SK-N-SH (cell line): Measurements from ENCODE around the gene MCTP1. TPM values are rescaled to one million over a fixed set of nuclear protein-coding genes. Genes with fewer than 3 reads are reported as not detected.

Experiments used
- CTCF ChIA-PET: fragments of 300-600, 350-600 bp; formaldehyde crosslinking; extraction: SDS; loops from one replicate; lab custom pipeline; 2021; lab: Yijun Ruan, JAX
- POLR2A ChIA-PET: fragments of 350-600 bp; sonication (Branson Sonifier 250); formaldehyde crosslinking; extraction: SDS; loops from one replicate; lab custom pipeline; 2020; ENCODE audit warnings: antibody characterized with exemption, inconsistent platforms; lab: Yijun Ruan, JAX
- DNase-seq: peaks from one replicate; pipeline ENCODE4 v3.0.0; 2012
- H2AFZ ChIP-seq: fragments of 200-600 bp; sonication (generic); 2 replicates; pipeline ENCODE4 v1.8.1; 2016; ENCODE audit warnings: antibody characterized with exemption, mild to moderate bottlenecking, low read depth
- H3F3A ChIP-seq: fragments of 200-600 bp; sonication (generic); replicated peaks from 2 replicates; pipeline ENCODE3; 2016; ENCODE audit warnings: antibody characterized with exemption, mild to moderate bottlenecking; ENCODE audit not compliant: insufficient read depth
- H3K27ac ChIP-seq, 2 experiments: fragments of 200-500 bp in 1 of 2; fragments of 200-600 bp in 1 of 2; sonication (Bioruptor generic) in 1 of 2; sonication (generic), shearing (Covaris generic) in 1 of 2; 2 replicates each; pipeline versions ENCODE4 v1.5.1 to v1.6.1; 2014 to 2016; ENCODE audit warnings: low read depth in 2 of 2, inconsistent platforms in 1 of 2, low read length in 1 of 2, mild to moderate bottlenecking in 1 of 2, mixed read lengths in 1 of 2
- H3K27me3 ChIP-seq: fragments of 200-600 bp; sonication (generic), shearing (Covaris generic); 2 replicates; pipeline ENCODE4 v1.6.1; 2016; ENCODE audit warnings: mixed run types; ENCODE audit not compliant: insufficient read depth
- H3K36me3 ChIP-seq, 2 experiments: fragments of 200-500 bp in 1 of 2; fragments of 200-600 bp in 1 of 2; sonication (Bioruptor generic) in 1 of 2; sonication (generic) in 1 of 2; replicated peaks in 1 of 2; 2 replicates each; pipeline versions ENCODE3 to v1.5.1; 2014 to 2016; ENCODE audit warnings: low read length in 1 of 2, mild to moderate bottlenecking in 1 of 2; ENCODE audit not compliant: insufficient read depth in 2 of 2, control insufficient read depth in 1 of 2
- H3K4me1 ChIP-seq, 2 experiments: fragments of 200-500 bp in 1 of 2; fragments of 200-600 bp in 1 of 2; sonication (Bioruptor generic) in 1 of 2; sonication (generic), shearing (Covaris generic) in 1 of 2; 2 replicates each; pipeline versions ENCODE4 v1.5.1 to v1.6.1; 2014 to 2016; ENCODE audit warnings: low read depth in 1 of 2, low read length in 1 of 2, mixed run types in 1 of 2; ENCODE audit not compliant: insufficient read depth in 2 of 2, control insufficient read depth in 1 of 2
- H3K4me2 ChIP-seq: fragments of 200-600 bp; sonication (generic), shearing (Covaris generic); 2 replicates; pipeline ENCODE4 v1.6.1; 2017; ENCODE audit warnings: mixed run types
- H3K4me3 ChIP-seq, 2 experiments: fragments of 200-500 bp in 1 of 2; fragments of 200-600 bp in 1 of 2; sonication (Bioruptor generic) in 1 of 2; sonication (generic), shearing (Covaris generic) in 1 of 2; 2 replicates each; pipeline versions ENCODE4 v1.5.1 to v1.8.1; 2014 to 2016; ENCODE audit warnings: low read depth in 2 of 2, inconsistent platforms in 1 of 2, low read length in 1 of 2, mild to moderate bottlenecking in 1 of 2, mixed read lengths in 1 of 2, moderate library complexity in 1 of 2
- H3K79me2 ChIP-seq: fragments of 200-600 bp; sonication (generic); 2 replicates; pipeline ENCODE4 v1.8.1; 2017; ENCODE audit warnings: mild to moderate bottlenecking; ENCODE audit not compliant: insufficient read depth
- H3K9ac ChIP-seq: fragments of 200-600 bp; sonication (generic); 2 replicates; pipeline ENCODE4 v1.6.1; 2017; ENCODE audit warnings: mixed run types
- H3K9me2 ChIP-seq: fragments of 200-600 bp; sonication (generic); 2 replicates; pipeline ENCODE4 v1.6.1; 2017; ENCODE audit warnings: mixed run types
- H3K9me3 ChIP-seq: fragments of 200-600 bp; sonication (generic); 2 replicates; pipeline ENCODE4 v1.6.1; 2017; ENCODE audit warnings: mixed run types, mild to moderate bottlenecking, moderate library complexity
- H4K20me1 ChIP-seq: fragments of 200-600 bp; sonication (generic); 2 replicates; pipeline ENCODE4 v1.6.1; 2017; ENCODE audit warnings: mild to moderate bottlenecking, mixed run types; ENCODE audit not compliant: insufficient read depth
- EP300 ChIP-seq, 2 experiments: IDR thresholded peaks; 2 replicates each; pipeline versions ENCODE4 v1.4.0 to v1.6.1; 2012; ENCODE audit warnings: borderline replicate concordance in 1 of 2, low read depth in 1 of 2, low read length in 1 of 2
- EZH2phosphoT487 ChIP-seq: fragments of 200-600 bp; sonication (generic); IDR thresholded peaks from 2 replicates; pipeline ENCODE4 v1.6.1; 2017; ENCODE audit warnings: low read depth, mixed run types, mild to moderate bottlenecking, antibody characterized with exemption, moderate library complexity, borderline replicate concordance
- FOXJ3 ChIP-seq: sonication (generic); formaldehyde crosslinking; IDR thresholded peaks from 2 replicates; pipeline ENCODE4 v1.5.1; 2020; ENCODE audit warnings: mild to moderate bottlenecking, missing genetic modification reagents
- GABPA ChIP-seq: IDR thresholded peaks from 2 replicates; pipeline ENCODE4 v1.4.0; 2012; ENCODE audit warnings: low read depth, mild to moderate bottlenecking
- GATA2 ChIP-seq: sonication (generic); formaldehyde crosslinking; IDR thresholded peaks from 2 replicates; pipeline ENCODE4 v1.5.0; 2020; ENCODE audit warnings: mild to moderate bottlenecking, missing genetic modification reagents
- NFIC ChIP-seq: IDR thresholded peaks from 2 replicates; pipeline ENCODE4 v1.4.0; 2012; ENCODE audit warnings: borderline replicate concordance
- TAF1 ChIP-seq: IDR thresholded peaks from 2 replicates; pipeline ENCODE4 v1.6.1; 2012; ENCODE audit warnings: low read depth, mild to moderate bottlenecking, low read length, moderate library complexity, borderline replicate concordance
- TCF12 ChIP-seq: IDR thresholded peaks from 2 replicates; pipeline ENCODE4 v1.4.0; 2012
- YY1 ChIP-seq: IDR thresholded peaks from 2 replicates; pipeline ENCODE4 v1.4.0; 2012; ENCODE audit warnings: low read depth, mild to moderate bottlenecking
- WGBS: methylation state at CpG from one replicate; pipeline ENCODE4 v1.1.6; 2017; ENCODE audit warnings: low lambda C conversion rate; 5-methylcytosine and 5-hydroxymethylcytosine counted together
- polyA plus RNA-seq, 3 experiments: library from polyadenylated mRNA; depleted of rRNA; stranded (reverse); fragments of >200 nt; gene quantifications; 2 replicates each; pipeline ENCODE4 v1.2.3, GENCODE V29; 2012
- TF ChIP-seq, protein P1 (sequence below): IDR thresholded peaks from 2 replicates; pipeline ENCODE4 v1.6.1; 2012; ENCODE audit warnings: mild to moderate bottlenecking, low read depth, low read length, moderate library complexity
- TF ChIP-seq, protein P2 (sequence below): IDR thresholded peaks from 2 replicates; pipeline ENCODE4; 2012
- TF ChIP-seq, protein P3 (sequence below): fragments of 200-600 bp; sonication (generic); IDR thresholded peaks from 2 replicates; pipeline ENCODE4 v1.6.1; 2017; ENCODE audit warnings: antibody characterized with exemption, mild to moderate bottlenecking, moderate library complexity
- TF ChIP-seq, protein P4 (sequence below): fragments of 150-350 bp; IDR thresholded peaks from 2 replicates; pipeline ENCODE4 v1.6.1; 2017; ENCODE audit warnings: antibody characterized with exemption, low read length, low read depth, borderline replicate concordance

Gene MCTP1
- polyA plus RNA-seq, 1 of the 3 experiments (the other 2 are of a cell fraction), result 0.53 TPM

DNA sequence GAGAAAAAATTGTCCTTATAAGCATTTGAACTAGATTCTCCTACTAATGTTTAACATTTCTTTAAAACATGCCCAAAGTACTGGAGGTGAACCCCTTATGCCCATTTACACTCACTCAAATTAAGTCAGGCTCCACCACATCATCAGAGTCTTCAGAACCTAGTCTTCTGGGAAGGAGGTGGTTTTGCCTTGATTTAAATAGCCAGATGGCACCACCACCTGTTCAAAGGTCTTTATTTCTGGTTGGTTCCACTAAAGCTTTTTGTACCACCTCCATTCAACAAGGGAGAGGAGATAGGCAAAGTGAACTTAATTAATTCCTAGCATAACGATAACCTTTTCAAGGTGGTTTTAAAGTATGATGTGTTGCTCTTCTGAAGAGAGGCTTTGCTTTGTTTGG is 476.9 kb downstream of the MCTP1 start:
- no peaks in the 10 kb centered on the region for H3K9me2 ChIP-seq
- no peak overlapping the region for H3K4me2 ChIP-seq
- H3K4me1 ChIP-seq, result no peaks in the 10 kb centered on the region
- ChIA-PET POLR2A (no interaction called here), CTCF (interaction anchor here (5.0 kb wide), 1 partner anchor 23 kb away, joined by 17 read pairs; no protein-coding TSS in a partner anchor)
- no peaks in the 10 kb centered on the region for H3K79me2 ChIP-seq
- no peaks in the 10 kb centered on the region for H4K20me1 ChIP-seq
- no peaks in the 10 kb centered on the region for H3K9me3 ChIP-seq
- H3F3A ChIP-seq, result no peaks in the 10 kb centered on the region
- no peak for DNase-seq
- no peak overlapping the region for H3K27ac ChIP-seq
- H2AFZ ChIP-seq, result no peak overlapping the region
- no peak overlapping the region for H3K4me3 ChIP-seq
- no peak overlapping the region for H3K9ac ChIP-seq
- no peaks in the 10 kb centered on the region for H3K36me3 ChIP-seq
- no peaks in the 10 kb centered on the region for H3K27me3 ChIP-seq
- 65% methylated on average over 1 of the region's 1 CpG for WGBS
- TF ChIP-seq GABPA, result no peak

DNA sequence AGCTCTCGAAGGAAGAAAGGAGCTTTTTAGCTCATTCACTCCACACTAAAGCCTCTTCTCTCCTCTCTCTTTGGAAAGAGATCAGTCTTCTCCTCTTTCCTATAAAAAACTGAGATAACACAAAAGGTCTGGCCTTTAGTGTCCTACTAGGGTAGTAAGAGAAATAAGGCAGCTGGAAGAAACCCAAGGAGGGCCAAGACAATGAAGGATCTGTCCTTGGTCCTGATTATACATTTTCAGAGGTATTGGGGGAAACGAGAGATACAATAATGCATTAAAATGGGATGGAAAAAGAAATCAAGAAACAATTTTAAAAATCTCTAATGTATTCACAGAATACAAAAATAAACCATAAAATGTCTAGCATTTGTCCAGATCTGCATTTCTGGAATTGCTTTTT is 482.4 kb downstream of the MCTP1 start:
- POLR2A ChIA-PET, result no interaction called here
- no peaks in the 10 kb centered on the region for H3K9me3 ChIP-seq
- CTCF ChIA-PET, result no interaction called here
- H2AFZ ChIP-seq, result no peak overlapping the region
- WGBS, result 83% methylated on average over 2 of the region's 2 CpGs
- no peak for DNase-seq
- no peaks in the 10 kb centered on the region for H3K27me3 ChIP-seq
- no peak overlapping the region for H3K27ac ChIP-seq
- no peak for TF ChIP-seq TAF1
- TF ChIP-seq, protein P1, sequence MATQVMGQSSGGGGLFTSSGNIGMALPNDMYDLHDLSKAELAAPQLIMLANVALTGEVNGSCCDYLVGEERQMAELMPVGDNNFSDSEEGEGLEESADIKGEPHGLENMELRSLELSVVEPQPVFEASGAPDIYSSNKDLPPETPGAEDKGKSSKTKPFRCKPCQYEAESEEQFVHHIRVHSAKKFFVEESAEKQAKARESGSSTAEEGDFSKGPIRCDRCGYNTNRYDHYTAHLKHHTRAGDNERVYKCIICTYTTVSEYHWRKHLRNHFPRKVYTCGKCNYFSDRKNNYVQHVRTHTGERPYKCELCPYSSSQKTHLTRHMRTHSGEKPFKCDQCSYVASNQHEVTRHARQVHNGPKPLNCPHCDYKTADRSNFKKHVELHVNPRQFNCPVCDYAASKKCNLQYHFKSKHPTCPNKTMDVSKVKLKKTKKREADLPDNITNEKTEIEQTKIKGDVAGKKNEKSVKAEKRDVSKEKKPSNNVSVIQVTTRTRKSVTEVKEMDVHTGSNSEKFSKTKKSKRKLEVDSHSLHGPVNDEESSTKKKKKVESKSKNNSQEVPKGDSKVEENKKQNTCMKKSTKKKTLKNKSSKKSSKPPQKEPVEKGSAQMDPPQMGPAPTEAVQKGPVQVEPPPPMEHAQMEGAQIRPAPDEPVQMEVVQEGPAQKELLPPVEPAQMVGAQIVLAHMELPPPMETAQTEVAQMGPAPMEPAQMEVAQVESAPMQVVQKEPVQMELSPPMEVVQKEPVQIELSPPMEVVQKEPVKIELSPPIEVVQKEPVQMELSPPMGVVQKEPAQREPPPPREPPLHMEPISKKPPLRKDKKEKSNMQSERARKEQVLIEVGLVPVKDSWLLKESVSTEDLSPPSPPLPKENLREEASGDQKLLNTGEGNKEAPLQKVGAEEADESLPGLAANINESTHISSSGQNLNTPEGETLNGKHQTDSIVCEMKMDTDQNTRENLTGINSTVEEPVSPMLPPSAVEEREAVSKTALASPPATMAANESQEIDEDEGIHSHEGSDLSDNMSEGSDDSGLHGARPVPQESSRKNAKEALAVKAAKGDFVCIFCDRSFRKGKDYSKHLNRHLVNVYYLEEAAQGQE, result peak; percentile 93
- no peaks in the 10 kb centered on the region for H3F3A ChIP-seq
- H3K36me3 ChIP-seq, result no peaks in the 10 kb centered on the region
- H4K20me1 ChIP-seq, result no peaks in the 10 kb centered on the region
- no peak overlapping the region for H3K9ac ChIP-seq
- no peak overlapping the region for H3K4me3 ChIP-seq
- H3K79me2 ChIP-seq, result no peaks in the 10 kb centered on the region
- H3K4me2 ChIP-seq, result no peak overlapping the region
- no peaks in the 10 kb centered on the region for H3K9me2 ChIP-seq
- no peaks in the 10 kb centered on the region for H3K4me1 ChIP-seq

DNA sequence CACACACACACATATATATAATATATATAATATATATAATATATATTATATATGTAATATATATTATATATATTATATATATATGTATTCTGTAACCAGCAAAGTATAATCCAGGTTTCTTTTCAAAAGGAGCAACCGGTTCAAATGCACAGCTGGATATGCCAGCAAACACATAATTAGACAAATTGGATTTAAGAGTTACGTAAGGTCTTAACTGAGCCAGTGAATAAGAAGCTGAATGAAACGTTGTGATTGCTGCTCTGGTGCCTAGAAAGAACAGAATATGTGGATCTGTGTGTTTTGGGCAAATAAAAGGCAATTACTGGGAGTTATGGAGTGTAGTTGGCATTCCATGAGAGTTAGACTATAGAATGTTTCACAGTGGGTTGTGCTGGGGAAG is 488.3 kb downstream of the MCTP1 start:
- Histone ChIP-seq H3F3A (peaks cover 12% of the 10 kb centered on the region), H3K79me2 (no peaks in the 10 kb centered on the region), H3K4me3 (no peak overlapping the region), H3K4me2 (no peak overlapping the region), H3K36me3 (no peaks in the 10 kb centered on the region), H3K27ac (no peak overlapping the region), H3K27me3 (no peaks in the 10 kb centered on the region), H3K9me3 (no peaks in the 10 kb centered on the region), H3K4me1 (no peaks in the 10 kb centered on the region), H2AFZ (no peak overlapping the region), H4K20me1 (no peaks in the 10 kb centered on the region), H3K9me2 (no peaks in the 10 kb centered on the region), H3K9ac (no peak overlapping the region)
- WGBS, result 68% methylated on average over 3 of the region's 3 CpGs
- ChIA-PET POLR2A (no interaction called here), CTCF (interaction anchor here (0.6 to 1.6 kb wide), 4 partner anchors 11 to 59 kb away, joined by 3 to 4 read pairs (median 3); no protein-coding TSS in a partner anchor)
- no peak for DNase-seq
- no peak for TF ChIP-seq YY1
- TF ChIP-seq, protein P2, sequence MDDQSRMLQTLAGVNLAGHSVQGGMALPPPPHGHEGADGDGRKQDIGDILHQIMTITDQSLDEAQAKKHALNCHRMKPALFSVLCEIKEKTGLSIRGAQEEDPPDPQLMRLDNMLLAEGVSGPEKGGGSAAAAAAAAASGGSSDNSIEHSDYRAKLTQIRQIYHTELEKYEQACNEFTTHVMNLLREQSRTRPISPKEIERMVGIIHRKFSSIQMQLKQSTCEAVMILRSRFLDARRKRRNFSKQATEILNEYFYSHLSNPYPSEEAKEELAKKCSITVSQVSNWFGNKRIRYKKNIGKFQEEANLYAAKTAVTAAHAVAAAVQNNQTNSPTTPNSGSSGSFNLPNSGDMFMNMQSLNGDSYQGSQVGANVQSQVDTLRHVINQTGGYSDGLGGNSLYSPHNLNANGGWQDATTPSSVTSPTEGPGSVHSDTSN, result no peak
- TF ChIP-seq GATA2, result no peak
- no peak for TF ChIP-seq NFIC
- no peak for TF ChIP-seq TAF1
- TF ChIP-seq TCF12, result no peak
- TF ChIP-seq EZH2phosphoT487, result no peak
- no peak for TF ChIP-seq EP300 (IDR thresholded peaks at IDR 0.05; ENCODE audit: borderline replicate concordance in 1 of 2, low read depth in 1 of 2, low read length in 1 of 2)
- no peak for TF ChIP-seq FOXJ3 (CRISPR knock-in tag)
- TF ChIP-seq, protein P3, sequence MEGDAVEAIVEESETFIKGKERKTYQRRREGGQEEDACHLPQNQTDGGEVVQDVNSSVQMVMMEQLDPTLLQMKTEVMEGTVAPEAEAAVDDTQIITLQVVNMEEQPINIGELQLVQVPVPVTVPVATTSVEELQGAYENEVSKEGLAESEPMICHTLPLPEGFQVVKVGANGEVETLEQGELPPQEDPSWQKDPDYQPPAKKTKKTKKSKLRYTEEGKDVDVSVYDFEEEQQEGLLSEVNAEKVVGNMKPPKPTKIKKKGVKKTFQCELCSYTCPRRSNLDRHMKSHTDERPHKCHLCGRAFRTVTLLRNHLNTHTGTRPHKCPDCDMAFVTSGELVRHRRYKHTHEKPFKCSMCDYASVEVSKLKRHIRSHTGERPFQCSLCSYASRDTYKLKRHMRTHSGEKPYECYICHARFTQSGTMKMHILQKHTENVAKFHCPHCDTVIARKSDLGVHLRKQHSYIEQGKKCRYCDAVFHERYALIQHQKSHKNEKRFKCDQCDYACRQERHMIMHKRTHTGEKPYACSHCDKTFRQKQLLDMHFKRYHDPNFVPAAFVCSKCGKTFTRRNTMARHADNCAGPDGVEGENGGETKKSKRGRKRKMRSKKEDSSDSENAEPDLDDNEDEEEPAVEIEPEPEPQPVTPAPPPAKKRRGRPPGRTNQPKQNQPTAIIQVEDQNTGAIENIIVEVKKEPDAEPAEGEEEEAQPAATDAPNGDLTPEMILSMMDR, result no peak
- TF ChIP-seq, protein P4, sequence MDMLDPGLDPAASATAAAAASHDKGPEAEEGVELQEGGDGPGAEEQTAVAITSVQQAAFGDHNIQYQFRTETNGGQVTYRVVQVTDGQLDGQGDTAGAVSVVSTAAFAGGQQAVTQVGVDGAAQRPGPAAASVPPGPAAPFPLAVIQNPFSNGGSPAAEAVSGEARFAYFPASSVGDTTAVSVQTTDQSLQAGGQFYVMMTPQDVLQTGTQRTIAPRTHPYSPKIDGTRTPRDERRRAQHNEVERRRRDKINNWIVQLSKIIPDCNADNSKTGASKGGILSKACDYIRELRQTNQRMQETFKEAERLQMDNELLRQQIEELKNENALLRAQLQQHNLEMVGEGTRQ, result no peak
